ENCODE results near the gene IGSF21.

The IGSF21 gene

DNA sequence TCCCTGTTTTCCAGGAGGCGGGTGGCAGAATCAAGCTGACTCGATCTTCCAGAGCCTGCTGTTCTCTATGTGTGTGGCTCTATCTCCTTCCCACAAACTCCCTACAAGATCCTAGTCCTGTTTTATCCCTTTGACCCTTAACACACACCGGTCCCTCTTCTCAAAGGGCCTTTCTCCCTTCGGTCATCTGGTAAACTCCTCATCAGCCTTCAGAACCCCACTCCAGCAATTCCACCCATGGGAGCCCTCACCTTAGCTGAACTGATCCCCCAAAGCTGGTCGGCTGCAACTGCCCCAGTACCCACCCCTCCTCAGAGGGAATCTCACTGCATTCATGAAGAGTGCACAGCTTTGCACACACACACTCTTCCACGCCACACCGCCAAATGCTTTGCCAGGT is 184.9 kb downstream of the IGSF21 start:
- no peak for DNase-seq

DNA sequence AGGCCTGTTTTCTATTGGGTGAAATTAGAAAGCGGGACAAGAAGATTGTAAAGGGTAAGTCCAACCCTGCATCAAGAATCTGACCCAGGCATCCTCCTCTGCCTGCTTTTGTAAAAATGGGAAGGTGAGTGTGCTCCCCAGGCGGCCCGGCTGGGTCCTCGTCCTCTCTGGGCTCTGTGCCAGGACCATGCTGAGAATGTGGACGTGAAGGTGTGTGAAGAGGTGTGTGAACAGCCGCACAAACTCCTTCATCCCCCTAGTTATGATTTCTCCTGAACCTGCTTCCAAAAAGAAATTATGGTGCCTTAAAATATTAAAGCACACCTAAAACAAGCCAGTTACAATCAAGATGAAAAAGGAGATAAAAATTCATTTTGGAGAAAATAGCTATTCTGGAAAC is 185.7 kb downstream of the IGSF21 start:
- no peak for DNase-seq

DNA sequence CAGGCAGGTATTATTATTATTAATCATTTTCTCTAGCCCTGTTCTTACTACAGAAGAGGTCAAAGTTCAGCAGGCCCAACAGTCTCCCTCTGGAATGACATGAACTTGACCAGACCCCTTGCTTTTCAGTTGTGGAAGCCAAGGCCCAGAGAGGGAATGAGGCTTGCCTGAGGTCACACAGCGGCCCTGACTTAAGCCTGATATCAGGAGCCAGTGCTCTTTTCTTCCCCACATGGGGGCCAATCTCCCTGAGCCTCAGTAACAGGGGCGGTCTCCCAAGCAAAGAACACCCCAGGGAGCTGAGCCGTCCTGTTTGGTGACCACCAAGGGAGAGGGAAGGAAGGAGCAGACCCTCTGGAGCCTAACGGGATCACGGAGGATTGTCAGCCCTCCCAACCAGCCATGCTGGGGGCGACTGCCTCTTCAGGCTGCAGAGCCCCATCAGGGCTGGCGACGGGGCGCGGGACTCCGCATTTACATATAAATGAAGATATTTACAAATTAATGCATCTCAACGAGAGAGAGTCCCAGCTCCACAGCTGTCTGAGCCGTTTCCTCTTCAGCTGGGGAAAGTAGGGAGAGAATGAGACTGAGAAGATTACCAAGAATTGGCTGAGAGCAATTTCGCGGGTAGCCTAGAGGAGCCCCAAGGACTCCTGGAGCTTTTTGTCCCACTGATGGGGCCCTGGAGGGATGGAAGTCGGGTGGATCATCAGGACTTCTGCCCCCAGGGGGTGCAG is 187.0 kb downstream of the IGSF21 start:
- DNase-seq: no peak

DNA sequence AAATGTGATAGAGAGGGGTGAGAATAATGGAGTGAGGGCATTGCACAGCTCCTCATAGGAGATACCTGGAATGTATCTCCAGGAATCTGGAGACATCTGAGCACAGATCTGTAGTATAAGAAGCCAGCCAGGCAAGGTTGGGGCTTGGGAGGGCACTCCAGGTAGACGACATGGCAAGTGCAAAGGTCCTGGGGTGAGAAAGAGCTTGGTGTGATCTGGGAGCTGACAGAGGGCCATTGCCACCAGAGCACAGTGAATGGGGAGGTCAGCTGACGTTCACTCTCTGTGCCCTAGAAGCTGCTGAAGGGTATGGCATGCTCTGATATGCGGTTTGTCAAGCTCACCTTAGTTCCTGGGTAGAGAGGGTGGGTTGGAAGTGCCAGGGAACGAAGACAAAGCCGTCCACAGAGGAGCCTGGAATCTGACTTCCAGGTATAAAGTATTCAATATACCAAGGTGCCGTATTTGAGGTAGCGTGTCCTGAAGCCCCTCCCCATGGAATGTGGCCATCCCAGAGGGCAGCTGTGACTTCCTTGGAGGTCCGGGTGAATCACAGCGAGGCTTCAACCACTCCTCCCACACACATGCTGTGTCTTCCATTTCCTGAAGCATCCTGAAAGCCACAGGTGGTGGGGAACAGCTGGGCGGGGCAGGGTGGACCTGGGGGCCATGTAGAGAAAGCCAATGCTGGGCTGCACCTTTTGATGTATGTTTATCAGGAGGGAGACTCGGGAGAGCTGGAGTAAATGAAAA is 190.5 kb downstream of the IGSF21 start:
- no peak for DNase-seq

DNA sequence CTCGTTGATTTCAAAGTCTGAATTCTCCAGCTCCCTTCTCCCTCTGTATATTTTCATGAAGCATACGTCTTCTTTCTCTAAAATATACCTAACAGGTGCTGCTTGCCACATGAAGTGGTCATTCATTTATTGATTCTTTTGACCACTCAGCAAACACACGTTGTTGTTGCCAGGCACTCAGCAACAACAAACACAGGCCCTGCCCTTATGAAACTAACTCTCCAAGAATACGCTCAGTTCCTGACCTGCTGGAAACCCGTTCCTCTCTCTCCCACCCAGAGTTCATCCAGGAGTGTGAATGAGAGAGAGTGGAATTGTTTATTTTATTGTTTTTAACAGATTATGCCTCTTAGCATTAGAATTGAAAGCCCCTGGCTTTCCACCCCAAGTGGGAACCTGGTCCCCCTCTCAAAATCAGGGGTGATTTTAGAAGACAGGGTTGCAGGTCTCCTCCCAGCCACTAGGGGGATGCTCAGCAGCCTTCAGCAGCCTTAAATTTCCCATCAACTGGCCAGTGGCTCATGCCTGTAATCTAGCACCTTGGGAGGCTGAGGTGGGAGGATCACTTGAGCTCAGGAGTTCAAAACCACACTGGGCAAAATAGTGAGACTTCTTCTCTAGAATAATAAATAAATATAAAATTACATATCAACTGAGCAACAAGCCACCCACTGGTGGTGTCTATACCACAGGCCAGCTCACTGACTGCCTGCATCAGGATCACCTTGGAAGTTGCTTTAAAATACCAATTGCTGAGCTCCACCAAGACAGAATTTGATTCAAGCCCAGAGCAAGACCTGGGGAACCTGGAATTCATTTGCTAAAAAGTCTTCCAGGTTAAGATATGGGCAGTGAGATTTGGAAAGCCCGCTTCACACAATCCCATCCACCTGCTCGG is 192.1 kb downstream of the IGSF21 start:
- DNase-seq: no peak

DNA sequence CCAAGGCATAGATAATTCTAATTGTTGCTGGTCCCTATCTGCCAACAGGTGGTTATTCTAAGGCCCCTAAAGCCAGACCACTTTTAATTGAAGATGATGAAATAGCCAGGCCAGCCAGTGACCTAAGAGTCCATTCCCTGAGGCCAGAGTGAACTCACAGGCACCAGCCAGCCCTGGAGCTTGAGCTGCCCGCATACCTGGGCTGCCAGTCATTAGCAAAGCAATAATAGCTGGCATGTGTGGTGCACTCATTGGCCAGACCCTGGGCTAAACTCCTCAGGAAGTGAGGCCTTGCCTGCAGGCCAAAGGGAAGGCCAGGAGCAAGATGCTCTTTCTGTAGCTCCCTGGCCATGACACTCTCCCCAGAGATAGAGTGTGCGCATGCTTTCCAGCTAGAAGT is 192.8 kb downstream of the IGSF21 start:
- DNase-seq: no peak

DNA sequence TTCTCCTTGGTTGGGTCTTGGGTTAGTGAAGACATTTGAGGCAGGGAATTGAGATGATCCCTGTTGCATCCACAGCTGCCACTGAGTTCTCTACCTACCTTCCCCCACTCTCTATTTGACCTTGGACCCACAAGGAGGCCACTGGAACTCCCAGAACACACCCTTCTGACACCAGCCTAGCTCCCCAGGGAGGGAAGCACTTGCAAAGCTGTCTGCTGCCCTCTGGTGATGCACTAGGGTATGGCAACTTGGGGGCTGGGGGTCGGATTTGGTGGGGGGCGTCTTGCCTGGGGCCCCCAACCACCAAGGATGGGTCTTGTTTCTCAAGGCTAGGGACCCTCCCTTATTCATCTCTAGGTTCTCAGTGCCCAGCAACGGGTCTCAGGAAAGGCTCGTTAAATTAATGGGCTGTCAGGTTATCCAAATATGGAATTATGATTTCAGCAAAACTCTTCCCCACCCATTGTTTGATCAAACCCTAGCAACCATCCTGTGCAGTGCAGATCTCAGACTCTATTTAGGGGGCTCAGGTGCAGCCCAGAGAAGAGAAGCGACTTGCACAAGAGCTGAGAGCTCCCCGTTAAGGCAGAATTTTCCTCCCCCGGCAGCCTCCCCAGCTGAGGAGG is 195.3 kb downstream of the IGSF21 start:
- peak in 1 of 56 donors; percentile 3 for DNase-seq

DNA sequence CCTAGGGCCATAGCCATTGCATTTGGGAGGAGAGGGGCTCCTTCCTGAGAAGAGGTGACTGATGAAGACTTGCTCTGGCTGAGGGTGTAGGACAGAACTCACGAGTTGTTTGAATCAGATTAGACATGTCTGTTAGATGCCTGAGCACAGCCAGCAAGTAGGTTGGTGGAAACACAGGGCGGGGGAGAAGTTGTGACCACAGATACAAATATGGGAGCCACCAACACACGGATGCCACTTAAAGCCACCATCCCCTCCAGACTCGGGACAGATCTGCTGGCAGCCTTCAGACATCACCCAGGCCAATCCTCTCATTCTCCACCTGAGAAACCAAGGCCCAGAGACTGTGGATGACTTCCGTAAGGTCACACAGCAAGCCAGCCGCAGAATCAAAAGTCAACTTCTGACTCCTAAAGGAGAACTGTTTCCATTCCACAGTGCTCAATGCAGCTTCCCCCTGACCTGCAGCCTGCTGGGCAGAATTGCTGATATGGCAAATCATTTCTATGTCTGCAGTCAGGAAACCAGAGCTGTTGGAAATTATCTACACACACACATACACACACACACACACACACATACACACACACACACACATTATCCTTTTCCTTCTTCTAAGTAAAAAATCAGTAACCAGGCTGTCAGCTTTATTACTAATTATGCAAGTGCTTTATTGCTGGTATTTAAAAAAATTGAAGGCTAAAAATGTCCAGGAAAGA is 196.7 kb downstream of the IGSF21 start:
- no peak for DNase-seq

DNA sequence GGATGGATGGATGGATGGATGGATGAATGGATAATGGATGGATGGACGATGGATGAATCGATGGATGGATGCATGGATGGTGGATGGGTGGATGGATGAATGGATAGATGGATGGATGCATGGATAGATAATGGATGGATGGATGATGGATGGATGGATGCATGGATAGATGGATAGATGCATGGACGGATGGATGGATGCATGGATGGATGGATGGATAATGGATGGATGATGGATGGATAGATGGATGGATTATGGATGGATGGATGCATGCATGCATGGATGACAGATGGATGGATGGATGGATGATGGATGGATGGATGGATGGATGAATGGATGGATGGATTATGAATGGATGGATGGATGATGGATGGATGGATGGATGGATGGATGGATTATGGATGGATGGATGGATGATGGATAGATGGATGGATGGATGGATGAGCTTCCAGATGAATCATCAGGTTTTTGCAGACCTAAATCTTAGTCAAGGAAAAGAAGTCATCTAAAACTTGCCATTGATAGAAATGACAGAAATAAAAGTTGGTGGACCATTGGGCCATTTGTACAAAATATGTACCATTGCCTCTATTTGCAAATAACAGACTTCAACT is 197.7 kb downstream of the IGSF21 start:
- DNase-seq: no peak

DNA sequence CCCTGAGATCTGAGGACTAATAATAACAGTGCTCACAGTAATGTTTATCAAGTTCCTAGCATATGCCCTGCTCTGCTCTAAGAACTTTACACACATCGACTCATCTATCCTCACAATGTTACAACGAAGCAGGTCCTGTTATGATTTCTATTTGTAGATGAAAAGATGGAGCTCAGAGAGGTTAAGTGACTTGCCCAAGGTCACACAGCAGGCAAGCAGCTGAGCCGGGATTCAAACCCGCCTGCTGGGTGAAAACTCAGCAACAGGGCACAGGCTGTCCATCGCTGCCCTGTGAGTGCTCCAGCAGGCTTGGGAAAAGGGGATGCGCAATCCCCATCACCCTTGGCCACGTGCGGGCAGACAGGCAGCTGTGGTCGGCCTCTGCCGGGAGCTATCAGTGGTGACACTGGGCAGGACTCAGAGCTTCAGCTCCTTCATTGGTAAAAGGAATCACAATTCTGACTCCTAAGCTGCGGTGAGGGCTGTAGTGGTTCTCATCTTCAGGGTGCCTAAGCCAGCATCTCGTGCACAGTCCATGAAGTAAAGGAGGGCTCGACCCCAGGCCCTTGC is 199.8 kb downstream of the IGSF21 start:
- DNase-seq: no peak

DNA sequence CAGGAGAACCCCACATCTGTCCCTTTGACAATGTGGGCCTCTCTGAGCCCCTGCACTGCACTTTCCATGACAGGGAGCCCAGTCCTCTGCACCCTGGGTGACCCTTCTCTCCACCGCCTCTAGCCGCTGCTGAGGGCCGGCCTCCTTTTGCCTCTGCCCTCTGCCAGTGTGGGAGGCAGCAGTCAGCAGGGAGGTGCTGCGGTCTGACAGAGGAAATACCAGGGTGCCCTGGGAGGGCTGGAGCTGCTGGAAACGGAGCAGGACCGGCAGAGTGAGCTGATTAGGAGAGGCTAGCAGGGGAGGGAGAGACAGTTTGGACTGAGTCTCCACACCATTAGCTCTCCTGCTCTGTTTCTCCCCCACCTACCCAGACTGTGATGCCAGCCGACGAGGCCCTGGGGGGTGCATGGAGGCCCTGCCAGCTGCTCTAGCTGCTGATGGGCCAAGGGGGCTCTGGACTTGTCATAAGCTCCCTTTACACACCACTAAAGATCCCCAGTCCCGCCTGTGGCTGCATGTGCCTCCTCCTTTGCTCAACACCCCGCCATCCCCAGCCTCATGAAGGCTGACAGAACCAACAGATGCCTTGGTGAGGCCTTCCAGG is 202.1 kb downstream of the IGSF21 start:
- DNase-seq: no peak

DNA sequence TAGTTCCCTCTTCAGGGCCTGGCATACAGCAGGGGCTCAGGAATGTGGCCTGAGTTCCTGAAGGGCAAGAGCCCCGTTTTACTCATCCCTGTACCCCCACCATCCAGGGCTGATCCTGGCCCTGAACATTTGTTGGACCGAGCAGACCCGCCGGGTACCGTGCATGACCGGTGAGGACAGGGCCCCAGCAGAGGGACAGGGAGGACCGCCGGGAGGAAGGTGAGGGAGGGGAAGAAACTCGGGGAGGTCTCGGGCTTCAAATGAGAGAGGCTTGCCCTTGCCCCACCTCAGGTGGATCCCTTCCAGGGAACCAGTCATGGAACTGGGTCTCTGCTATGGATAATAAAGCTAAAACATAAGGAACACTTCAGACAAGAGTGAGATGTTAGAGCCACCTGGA is 205.4 kb downstream of the IGSF21 start:
- no peak for DNase-seq

DNA sequence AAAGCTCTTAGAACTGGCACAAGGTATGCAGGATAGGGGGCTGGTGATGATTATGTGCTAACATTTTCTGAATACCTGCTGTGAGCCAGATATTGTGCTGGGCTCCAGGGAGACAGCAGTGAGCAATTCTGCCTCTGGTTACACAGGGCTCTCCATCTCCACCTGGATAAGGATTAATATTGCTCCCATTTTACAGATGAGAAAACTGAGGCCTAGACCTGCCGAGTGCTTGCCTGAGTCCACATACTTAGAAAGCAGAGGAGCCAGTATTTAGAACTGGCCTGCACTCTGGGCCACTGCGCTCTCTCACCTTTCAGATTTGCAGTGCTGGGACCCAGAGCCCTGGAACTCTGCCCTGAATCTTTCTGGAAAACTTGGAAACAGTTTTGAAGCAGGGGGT is 205.9 kb downstream of the IGSF21 start:
- DNase-seq: no peak

DNA sequence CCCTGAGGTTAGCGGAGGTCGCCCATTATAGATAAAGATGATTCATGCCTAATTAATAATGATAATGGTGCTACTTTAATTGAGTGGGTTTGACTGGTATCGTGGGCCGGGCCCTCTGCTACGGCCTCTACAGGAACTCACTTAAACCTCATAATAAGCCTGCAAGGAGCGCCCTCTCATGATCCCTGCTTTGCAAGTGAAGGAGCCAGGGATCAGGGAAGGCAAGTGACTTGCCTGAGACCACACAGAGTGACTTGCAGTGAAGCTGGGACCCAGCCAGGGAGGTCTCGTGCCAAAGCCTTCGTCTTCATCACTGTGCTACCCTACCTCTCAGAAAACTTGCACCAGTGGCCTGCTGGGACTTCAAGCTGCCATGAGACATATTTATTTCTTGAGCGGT is 206.8 kb downstream of the IGSF21 start:
- DNase-seq: no peak

DNA sequence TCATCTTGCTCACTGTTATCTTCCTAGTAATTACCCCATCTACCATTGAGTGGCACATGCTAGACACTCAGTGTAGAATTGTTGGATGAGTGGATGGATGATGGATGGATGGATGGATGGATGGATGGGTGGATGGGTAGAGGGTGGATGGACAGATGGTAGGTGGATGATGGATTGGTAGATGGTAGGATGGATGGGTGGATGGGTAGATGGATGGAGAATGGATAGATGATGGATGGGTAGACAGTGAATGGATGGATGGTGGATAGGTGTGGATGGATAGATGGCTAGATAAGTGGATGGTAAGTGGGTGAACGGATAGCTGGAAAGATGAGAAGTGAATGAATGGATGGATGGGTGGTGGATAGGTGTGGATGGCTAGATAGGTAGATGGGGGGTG is 207.9 kb downstream of the IGSF21 start:
- DNase-seq: no peak

DNA sequence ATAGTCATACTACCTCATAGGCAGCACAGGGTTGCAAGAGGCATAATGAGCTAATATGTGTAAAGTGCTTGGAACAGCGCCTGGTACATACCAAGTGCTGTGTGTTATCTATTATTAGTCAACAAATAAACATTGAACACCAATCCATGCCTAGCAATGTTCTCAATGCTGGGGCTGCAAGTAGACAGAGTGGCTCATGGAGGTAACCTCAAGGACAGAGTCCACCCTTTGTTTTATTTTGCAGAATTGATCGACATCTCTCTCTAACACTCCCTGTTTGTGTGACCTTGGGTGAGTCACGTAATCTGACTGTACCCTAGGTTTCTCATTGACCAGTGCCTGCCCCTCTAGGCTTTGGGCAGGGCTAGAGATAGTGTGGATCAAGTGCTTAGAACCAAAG is 209.2 kb downstream of the IGSF21 start:
- DNase-seq: no peak

DNA sequence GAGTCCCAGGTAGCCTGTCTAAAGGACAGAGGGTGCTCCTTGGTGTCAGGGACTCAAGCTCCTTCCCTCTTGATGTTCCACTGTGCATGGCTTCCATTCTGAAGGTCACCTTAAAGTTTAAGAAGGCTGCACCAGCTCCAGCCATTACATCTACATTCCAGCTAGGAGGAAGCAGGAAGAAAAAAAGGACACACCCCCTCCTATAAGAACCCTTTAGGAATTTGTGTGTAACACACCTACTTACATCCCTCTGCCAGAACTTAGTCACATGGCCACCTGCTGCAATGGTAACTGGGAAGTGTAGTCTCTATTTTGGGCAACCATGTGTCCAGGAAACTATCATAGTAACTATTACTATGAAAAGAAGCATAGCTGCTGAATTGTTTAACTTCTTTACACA is 211.5 kb downstream of the IGSF21 start:
- DNase-seq: no peak

DNA sequence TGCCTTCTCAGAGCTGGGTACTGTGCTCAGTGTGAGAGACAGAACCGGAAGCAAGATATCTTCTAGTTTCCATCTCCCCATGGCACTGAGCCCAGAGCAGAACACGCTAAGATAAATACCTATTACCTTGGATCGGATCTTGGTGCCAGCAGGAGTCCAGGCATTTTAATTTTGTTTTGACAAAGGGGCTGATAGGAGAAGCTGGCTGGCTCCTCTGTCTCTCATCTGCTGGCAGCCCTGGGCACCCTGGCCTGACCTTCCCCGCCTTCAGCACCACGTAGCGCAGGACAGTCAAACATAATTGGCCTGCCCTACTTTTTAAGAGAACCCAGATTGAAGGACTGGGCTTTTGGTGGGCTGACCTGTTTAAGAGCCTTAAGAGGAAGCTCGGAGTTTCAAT is 212.5 kb downstream of the IGSF21 start:
- no peak for DNase-seq

DNA sequence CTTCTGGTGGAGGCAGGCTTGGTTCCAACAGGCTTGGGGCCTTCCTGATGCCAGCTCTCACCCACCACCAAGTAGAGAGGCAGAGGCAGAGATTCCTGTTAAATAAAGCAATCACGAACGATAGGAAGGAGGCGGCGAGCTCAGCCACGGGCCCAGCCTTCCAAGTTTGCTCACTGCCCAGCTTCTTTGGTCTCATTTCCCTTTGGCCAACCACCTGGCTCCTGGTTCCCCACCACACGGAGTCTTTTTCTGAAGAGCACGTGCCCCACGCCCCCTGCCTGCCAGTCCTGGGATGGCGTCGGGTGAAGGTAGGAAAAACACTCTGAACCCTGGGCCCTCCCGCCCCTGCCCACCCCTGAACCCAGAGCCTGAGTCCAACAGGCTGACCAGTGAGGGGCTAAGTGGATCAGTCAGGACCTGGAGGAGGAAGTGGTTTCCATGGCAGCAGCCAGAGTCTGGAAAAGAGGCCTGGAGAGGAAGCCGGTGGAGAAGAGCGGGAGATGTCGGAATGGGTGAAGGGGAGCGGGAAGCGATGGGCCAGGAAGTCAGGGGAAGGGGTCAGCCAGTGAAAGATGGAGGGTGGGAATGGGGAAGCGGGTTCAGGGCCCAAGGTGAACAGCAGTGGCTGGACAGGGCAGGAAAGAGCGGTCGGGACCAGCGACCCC is 214.9 kb downstream of the IGSF21 start:
- no peak for DNase-seq

All from nucleus accumbens (tissue), 56 donors.